SK-N-MC (cell line): ENCODE measurements around the gene RAC2.

Experiments used
- DNase-seq: peaks from one replicate; pipeline ENCODE4 v3.0.0-alpha.2; 2011; ENCODE audit warnings: low read depth, low spot score
- H3K27ac ChIP-seq: fragments of 200-600 bp; sonication (generic); 2 replicates; pipeline ENCODE4 v1.5.1; 2016; ENCODE audit warnings: mixed run types
- H3K36me3 ChIP-seq: fragments of 200-600 bp; sonication (generic); 2 replicates; pipeline ENCODE4 v1.6.1; 2017; ENCODE audit warnings: antibody characterized with exemption, low read length, mixed read lengths; ENCODE audit not compliant: insufficient read depth
- H3K4me3 ChIP-seq: fragments of 200-600 bp; sonication (generic); 2 replicates; pipeline ENCODE4 v1.5.1; 2016
- H3K9ac ChIP-seq: fragments of 200-600 bp; sonication (generic); 2 replicates; pipeline ENCODE4 v1.8.0; 2017; ENCODE audit warnings: mixed run types, mixed read lengths; ENCODE audit not compliant: insufficient read length
- H3K9me3 ChIP-seq: fragments of 200-600 bp; sonication (generic); 2 replicates; pipeline ENCODE4 v1.6.1; 2017; ENCODE audit warnings: low read depth, mild to moderate bottlenecking, antibody characterized with exemption, low read length, moderate library complexity, mixed read lengths
- EZH2 ChIP-seq: fragments of 200-600 bp; sonication (generic); IDR thresholded peaks from one replicate; pipeline ENCODE4 v1.6.1; 2017; ENCODE audit warnings: antibody characterized with exemption
- FOXP2 ChIP-seq: optimal IDR thresholded peaks from 2 replicates; pipeline ENCODE3; 2011; ENCODE audit warnings: mild to moderate bottlenecking, moderate library complexity; ENCODE audit not compliant: insufficient read depth; ENCODE audit errors: extremely low read length, control extremely low read depth
- POLR2AphosphoS5 ChIP-seq: IDR thresholded peaks from 2 replicates; pipeline ENCODE4 v1.6.1; 2012; ENCODE audit warnings: mild to moderate bottlenecking, low read depth, low read length, borderline replicate concordance

RAC2 gene

DNA sequence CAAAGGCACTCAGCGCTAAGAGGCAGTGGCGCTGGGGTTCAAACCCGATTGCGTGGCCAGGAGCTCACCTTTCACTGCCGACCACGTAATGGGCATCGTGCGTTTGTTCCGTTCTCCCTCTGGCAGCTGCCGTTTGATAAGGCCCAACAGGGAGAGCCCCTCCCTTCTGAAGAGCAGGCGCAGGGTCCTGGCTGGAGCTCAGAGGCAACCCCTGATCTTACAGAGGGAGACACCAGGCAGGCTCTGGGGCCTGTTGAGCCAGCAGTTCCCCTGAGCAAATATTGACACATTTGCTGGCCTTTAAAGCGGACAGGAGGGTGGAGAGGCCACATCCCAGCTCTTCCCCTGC is 44.3 kb downstream of the RAC2 start:
- no peaks in the 10 kb centered on the region for H3K9me3 ChIP-seq
- H3K4me3 ChIP-seq: peak overlapping the region; percentile 37
- peak overlapping the region; percentile 63 for H3K9ac ChIP-seq
- H3K36me3 ChIP-seq: no peaks in the 10 kb centered on the region
- DNase-seq: no peak
- TF ChIP-seq POLR2AphosphoS5 (no peak), EZH2 (no peak), FOXP2 (no peak)
- no peak overlapping the region for H3K27ac ChIP-seq

DNA sequence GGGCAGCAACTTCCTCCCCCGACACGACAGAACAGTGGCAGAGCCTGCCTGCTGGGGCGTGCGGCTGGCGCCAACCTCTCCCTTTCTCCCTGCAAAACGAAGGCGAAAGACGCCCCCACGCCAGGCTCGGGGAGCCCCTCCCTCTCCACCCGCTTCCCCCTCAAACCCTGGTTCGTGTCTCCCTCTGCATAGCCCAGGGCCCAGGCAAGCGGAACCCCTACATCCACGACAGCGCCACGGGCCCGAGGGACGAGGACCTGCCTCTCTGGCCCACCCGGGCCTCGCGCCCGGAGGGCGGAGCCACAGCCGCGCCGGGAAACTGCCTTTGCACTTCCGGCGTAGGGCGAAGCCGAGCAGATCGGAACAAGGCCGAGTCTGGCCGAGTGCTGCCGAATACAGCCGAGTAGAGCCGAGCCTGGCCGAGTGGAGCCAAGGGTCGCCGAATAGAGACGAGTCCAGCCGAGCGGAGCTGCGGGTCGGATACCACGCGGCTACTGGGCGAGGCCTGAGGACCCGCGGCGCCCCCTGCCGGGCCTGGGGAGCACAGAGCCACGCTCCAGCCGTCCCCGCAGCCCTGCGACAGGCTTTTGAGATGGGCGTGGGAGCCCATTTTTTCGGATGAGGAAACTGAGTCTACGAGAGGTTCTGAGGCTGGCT is 44.8 kb downstream of the RAC2 start:
- peak; percentile 28 for TF ChIP-seq FOXP2
- peak; percentile 95 for TF ChIP-seq POLR2AphosphoS5
- no peak for TF ChIP-seq EZH2
- Histone ChIP-seq H3K4me3 (peak overlapping the region; percentile 78), H3K9me3 (no peaks in the 10 kb centered on the region), H3K36me3 (no peaks in the 10 kb centered on the region), H3K27ac (peak overlapping the region; percentile 65; the same call in 1 of the 2 replicates), H3K9ac (peak overlapping the region; percentile 89)
- peak; percentile 75 for DNase-seq

DNA sequence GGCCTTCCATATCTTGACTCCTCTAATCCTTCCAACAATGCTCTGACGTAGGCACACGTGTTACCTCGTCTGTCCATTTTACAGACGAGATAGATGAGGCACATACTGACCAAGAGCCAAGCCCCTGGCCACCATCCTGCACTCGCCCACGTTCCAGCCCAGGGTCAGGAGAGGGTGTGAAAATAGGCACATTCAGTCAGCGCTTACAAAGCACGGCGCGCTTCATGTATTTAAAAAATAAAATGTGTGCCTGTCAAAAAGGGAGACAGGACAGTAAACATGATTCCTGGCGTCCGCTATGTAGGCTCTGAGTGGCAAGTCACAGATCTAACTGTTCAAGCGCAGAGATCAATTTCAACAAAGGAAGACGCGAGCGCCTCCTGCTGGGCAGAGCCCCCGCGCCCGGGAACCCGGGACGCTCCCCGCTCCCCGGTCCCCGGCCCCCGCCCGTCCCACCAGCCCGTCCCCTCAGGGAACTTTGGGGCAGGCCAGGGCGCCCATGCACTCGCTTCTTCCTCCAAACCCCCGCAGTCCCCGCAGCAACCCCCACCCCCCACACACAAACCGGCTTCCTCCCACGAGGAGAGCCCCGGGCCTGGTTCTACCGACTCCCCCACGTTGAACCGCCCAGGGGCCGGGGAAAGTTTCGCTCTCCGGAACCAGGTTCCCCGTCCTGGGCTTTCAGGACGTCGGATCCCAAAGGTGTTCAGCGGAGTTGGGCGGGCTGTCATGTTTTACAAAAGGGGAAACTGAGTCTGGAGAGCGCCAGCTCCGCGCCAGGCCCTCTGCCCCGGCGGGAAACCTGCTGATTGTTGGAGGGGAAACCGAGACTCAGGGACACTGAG is 45.6 kb downstream of the RAC2 start:
- peak overlapping the region; percentile 65; the same call in 1 of the 2 replicates for H3K27ac ChIP-seq
- H3K4me3 ChIP-seq: peak overlapping the region; percentile 78
- H3K36me3 ChIP-seq: no peaks in the 10 kb centered on the region
- DNase-seq: no peak
- H3K9ac ChIP-seq: peak overlapping the region; percentile 89
- H3K9me3 ChIP-seq: no peaks in the 10 kb centered on the region
- TF ChIP-seq FOXP2 (no peak), POLR2AphosphoS5 (no peak), EZH2 (no peak)

DNA sequence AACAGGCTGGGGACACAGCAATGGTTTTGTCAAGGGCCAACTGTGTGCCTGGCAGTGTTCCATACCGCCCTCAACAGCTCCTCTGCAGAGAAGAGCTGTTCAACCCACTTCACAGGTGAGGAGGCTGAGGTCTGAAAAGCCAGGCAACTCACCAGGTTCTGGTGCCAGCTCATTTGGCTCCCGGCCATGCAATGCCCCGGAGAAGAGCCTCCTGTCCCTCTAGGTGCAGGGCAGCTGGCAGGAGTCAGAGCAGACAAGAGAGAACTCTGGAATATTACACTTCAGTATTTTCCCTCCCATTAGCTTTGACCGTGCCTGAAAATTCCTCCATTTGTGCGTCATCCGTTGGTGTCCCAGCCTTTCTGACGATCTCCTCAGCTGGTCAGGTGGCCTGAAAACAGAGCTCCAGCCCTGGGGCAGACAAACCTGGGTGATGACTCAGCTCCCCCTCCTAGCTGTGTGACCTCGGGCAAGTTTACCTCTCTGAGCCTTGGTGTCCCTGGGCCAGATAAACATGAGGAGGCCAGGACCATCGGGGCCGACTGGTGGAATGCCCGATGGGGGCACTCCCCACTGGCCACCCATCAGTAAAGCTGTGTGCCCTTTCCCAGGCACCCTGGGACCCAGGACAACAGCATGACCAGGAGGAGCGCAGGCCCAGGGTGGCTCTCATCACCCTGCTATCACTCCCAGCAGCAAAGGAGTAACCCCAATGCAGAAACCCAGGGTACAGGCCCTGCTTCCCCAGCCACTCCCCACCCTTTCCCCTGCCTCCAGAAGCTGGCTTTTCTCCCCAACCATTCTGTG is 46.4 kb downstream of the RAC2 start:
- H3K27ac ChIP-seq: no peak overlapping the region
- peak overlapping the region; percentile 78 for H3K4me3 ChIP-seq

DNA sequence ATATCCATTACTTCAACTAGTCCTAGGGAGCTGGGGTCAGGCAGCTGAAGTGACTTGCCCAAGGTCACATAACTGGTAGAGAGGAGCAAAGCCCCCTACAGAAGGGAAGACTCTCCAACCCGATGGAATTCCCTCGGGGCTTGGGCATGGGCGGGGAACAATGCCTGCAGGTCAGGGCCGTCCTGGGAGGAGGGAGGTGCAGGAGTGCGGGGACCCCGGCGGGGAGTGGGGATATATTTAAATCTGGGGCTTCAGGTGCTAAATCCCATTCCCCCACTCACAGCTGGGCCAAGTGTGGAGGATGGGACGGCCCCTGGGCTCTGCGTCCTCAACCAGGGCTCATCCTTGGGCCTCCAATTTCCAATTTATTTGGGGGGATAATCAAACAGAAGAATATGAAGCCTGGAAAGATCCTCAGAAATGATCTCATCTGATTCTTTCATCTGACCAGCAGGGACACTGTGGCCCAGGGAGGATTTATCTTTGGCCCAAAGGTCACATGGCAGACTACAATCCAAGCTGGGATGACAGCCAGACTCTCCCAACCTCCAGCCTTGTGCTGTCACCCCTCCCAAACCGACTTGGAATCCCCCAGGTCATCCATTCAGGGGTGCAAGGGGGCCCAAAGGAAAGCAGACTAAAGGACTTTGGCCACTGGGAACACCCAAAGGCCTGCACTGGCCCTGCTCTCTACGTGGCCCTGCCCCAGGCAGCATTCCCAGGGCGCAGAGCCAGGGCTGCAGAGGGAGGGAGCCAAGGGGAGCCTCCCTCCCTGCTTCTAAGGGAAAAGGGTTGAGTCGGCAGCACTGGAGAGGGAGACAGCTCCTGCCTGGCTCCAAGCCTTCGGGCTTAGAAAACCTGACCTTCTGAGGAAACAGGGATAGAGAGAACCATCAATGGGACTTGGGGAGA is 47.3 kb downstream of the RAC2 start:
- H3K9ac ChIP-seq: no peak overlapping the region

More for the DNA sequence above, 46.4 kb downstream of the RAC2 start:
- H3K9ac ChIP-seq: peak overlapping the region; percentile 89
- TF ChIP-seq FOXP2 (no peak), EZH2 (no peak), POLR2AphosphoS5 (no peak)
- H3K36me3 ChIP-seq: no peaks in the 10 kb centered on the region
- no peak for DNase-seq
- H3K9me3 ChIP-seq: no peaks in the 10 kb centered on the region

DNA sequence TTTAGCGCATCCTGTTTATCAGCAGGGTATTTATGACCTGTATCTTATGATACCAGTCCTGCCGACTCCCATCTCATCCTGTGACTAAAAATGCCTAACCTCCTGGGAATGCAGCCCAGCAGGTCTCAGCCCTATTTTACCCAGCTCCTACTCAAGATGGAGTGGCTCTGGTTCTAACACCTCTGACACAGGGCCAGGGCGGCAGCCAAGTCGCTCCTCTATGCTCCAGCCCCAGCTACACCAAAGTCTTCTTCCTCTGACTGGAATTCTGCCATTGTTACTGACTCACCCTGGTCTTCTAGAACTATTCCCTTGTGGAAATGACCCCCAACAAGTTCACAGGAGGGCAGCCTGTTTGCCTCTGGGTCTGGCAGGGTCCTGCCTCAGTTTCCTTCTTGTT is 48.1 kb downstream of the RAC2 start:
- Histone ChIP-seq H3K36me3 (no peaks in the 10 kb centered on the region), H3K9ac (no peak overlapping the region), H3K9me3 (no peaks in the 10 kb centered on the region), H3K27ac (no peak overlapping the region), H3K4me3 (no peak overlapping the region)
- no peak for DNase-seq
- no peak for TF ChIP-seq POLR2AphosphoS5

More for the DNA sequence above, 47.3 kb downstream of the RAC2 start:
- Histone ChIP-seq H3K9me3 (no peaks in the 10 kb centered on the region), H3K36me3 (no peaks in the 10 kb centered on the region), H3K27ac (no peak overlapping the region), H3K4me3 (no peak overlapping the region)
- no peak for TF ChIP-seq FOXP2
- TF ChIP-seq EZH2: no peak
- TF ChIP-seq POLR2AphosphoS5: no peak
- DNase-seq: no peak

DNA sequence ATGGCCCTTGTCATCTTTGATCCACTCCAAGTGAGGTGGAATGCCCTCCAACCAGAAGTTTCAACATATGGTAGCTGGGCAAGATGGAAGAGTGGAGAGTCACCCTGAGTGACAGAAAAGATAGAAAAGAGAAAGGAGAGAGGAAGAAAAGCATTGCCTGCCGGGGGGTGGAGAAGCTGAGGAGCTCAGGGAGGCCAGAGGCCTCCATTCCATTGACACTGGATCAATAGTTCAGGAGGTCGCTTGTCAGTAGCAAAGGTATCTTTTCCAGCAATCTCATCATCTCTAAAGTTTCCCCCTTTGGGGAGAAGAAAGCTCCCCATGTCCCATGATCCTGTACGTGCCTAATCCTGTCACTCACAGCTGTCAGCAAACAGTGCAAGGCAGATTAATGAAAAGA is 49.3 kb downstream of the RAC2 start:
- no peak for DNase-seq
- no peak overlapping the region for H3K27ac ChIP-seq
- no peak overlapping the region for H3K9ac ChIP-seq
- TF ChIP-seq POLR2AphosphoS5 (no peak), EZH2 (no peak)
- no peaks in the 10 kb centered on the region for H3K36me3 ChIP-seq
- H3K9me3 ChIP-seq: no peaks in the 10 kb centered on the region
- no peak overlapping the region for H3K4me3 ChIP-seq
